Endodermal cell (in vitro differentiated cells): ENCODE results near the gene NDST4. TPM values are rescaled to one million over a fixed set of nuclear protein-coding genes. Genes with fewer than 3 reads are reported as not detected.

ENCODE experiments used
- DNase-seq: peaks from one replicate; pipeline ENCODE4 v3.0.0-alpha.2; 2017
- H3K27ac ChIP-seq: 2 replicates; pipeline ENCODE4 v1.5.1; 2013; ENCODE audit warnings: mild to moderate bottlenecking, low read depth, low read length, moderate library complexity
- H3K27me3 ChIP-seq: 2 replicates; pipeline ENCODE4 v1.6.1; 2013; ENCODE audit warnings: mild to moderate bottlenecking, low read length, moderate library complexity; ENCODE audit not compliant: insufficient read depth, control insufficient read depth, poor library complexity, severe bottlenecking
- H3K36me3 ChIP-seq: 2 replicates; pipeline ENCODE4 v1.7.0; 2013; ENCODE audit warnings: mild to moderate bottlenecking, low read length, moderate library complexity; ENCODE audit not compliant: control insufficient read depth, insufficient read depth
- H3K4me1 ChIP-seq: one replicate; pipeline ENCODE4 v1.7.0; 2013; ENCODE audit warnings: low read length; ENCODE audit not compliant: control insufficient read depth, insufficient read depth
- H3K4me3 ChIP-seq: 2 replicates; pipeline ENCODE4 v1.5.1; 2013; ENCODE audit warnings: mild to moderate bottlenecking, low read length, moderate library complexity
- H3K9ac ChIP-seq: 2 replicates; pipeline ENCODE4 v1.6.1; 2013; ENCODE audit warnings: mild to moderate bottlenecking, low read length, moderate library complexity; ENCODE audit not compliant: poor library complexity, severe bottlenecking; ENCODE audit errors: extremely low read depth
- H3K9me3 ChIP-seq: 2 replicates; pipeline ENCODE4 v1.6.1; 2013; ENCODE audit warnings: mild to moderate bottlenecking, low read length, moderate library complexity; ENCODE audit not compliant: control insufficient read depth
- H3K27ac Mint-ChIP-seq: 2 replicates; pipeline ENCODE4 v1.8.0; 2020; ENCODE audit warnings: mixed read lengths
- H3K27me3 Mint-ChIP-seq: 2 replicates; pipeline ENCODE4 v1.8.0; 2021; ENCODE audit warnings: mild to moderate bottlenecking, mixed read lengths; ENCODE audit not compliant: insufficient read depth
- H3K36me3 Mint-ChIP-seq: 2 replicates; pipeline ENCODE4 v1.8.0; 2020; ENCODE audit warnings: low read depth, mixed read lengths
- H3K4me1 Mint-ChIP-seq: 2 replicates; pipeline ENCODE4 v1.8.0; 2020; ENCODE audit warnings: mixed read lengths
- H3K4me3 Mint-ChIP-seq: 2 replicates; pipeline ENCODE4 v1.8.0; 2020; ENCODE audit warnings: mild to moderate bottlenecking, moderate library complexity, mixed read lengths
- H3K9me3 Mint-ChIP-seq: 2 replicates; pipeline ENCODE4 v1.8.0; 2020; ENCODE audit warnings: mild to moderate bottlenecking, mixed read lengths
- WGBS, 2 experiments: methylation state at CpG; one replicate each; pipeline versions ENCODE4 v1.1.5 to v1.1.7; 2013; ENCODE audit warnings: missing lambda C conversion rate in 2 of 2, mixed read lengths in 1 of 2; ENCODE audit not compliant: insufficient coverage in 1 of 2, insufficient read length in 1 of 2; 5-methylcytosine and 5-hydroxymethylcytosine counted together
- total RNA-seq, 2 donors: library from RNA; stranded (reverse); fragmentation: NEBNext Ultra II Directional in 1 of 2; extraction: Animal tissue kit (Norgen Biotek cat#: 25700) in 1 of 2; gene quantifications; 2 replicates in 1 of 2; 3 replicates in 1 of 2; pipeline ENCODE4 v1.2.1, GENCODE V29; 2021
- TF ChIP-seq, protein P1 (sequence below): fragments of 200-600 bp; sonication (generic); conservative IDR thresholded peaks from 2 replicates; pipeline ENCODE4 v1.5.0; 2021; ENCODE audit warnings: antibody characterized with exemption, mild to moderate bottlenecking

The NDST4 gene
- total RNA-seq, 2 donors from 2014 or later: 0.31 TPM; not detected in 1

DNA sequence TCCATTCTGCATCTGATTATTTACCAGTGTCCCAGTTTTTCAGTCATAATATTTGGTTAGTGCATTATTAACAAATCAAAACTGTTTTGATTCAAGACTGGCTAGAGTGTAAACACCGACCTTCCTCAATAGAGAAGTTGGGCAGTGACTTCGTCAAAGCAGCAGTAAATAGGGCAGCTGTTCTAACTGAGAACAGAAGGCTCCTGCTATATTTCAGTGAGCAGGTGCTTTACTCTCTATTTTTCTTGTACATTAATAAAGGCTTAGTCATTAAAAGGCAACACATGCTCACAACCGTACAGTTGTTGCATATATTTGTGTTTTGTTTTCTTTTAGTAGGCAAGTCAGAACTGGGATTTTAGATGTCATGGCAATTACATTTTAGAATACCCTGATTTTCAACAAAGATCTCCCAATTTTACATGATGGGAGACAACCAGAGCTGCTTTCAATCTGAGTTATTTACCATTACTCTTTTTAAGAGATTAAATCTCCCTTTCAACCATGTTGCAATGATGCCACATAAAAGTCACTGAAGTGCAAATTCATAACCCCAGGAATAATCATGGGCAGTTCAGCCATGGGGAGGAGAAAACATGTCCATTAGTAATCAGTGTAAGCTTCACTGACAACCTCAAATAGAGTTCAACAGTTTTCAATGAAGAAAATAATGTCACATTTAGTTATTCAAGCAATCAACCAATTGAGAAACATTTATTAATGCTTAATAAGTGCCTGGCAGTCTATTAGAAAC is 233.3 kb downstream of the NDST4 start:
- no peak overlapping the region for H3K27ac ChIP-seq
- 90 to 91% methylated on average over 2 to 3 of the region's 3 CpGs for WGBS, 2 experiments

DNA sequence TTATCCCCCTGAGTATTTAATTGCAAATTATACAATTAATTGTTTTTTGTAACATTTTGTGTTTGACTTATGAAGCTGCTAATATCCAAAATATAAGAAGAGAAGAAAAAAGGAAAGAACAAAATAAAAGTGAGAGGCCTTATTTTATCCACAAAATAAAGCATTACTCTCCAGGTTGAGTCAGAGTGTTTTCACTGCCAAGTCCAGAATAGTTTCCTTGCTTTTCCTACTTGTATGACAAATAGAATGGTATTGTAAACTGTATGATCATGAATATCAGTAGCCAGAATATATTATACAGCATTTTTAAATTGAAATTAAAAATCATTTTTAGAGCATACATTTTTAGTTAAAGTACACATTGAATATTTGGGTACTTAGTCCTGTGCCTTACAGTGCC is 237.8 kb downstream of the NDST4 start:
- no peaks in the 10 kb centered on the region for H3K36me3 Mint-ChIP-seq
- H3K4me3 Mint-ChIP-seq: no peak overlapping the region
- H3K4me1 ChIP-seq: no peaks in the 10 kb centered on the region

More for the DNA sequence above, 233.3 kb downstream of the NDST4 start:
- Mint-ChIP-seq H3K4me1 (peaks cover 3% of the 10 kb centered on the region), H3K27ac (no peak overlapping the region), H3K9me3 (no peaks in the 10 kb centered on the region), H3K36me3 (no peaks in the 10 kb centered on the region), H3K4me3 (no peak overlapping the region), H3K27me3 (no peaks in the 10 kb centered on the region)
- H3K9me3 ChIP-seq: no peaks in the 10 kb centered on the region
- no peak overlapping the region for H3K9ac ChIP-seq
- DNase-seq: no peak
- H3K4me1 ChIP-seq: no peaks in the 10 kb centered on the region
- H3K27me3 ChIP-seq: no peaks in the 10 kb centered on the region
- H3K4me3 ChIP-seq: no peak overlapping the region
- TF ChIP-seq, protein P1, sequence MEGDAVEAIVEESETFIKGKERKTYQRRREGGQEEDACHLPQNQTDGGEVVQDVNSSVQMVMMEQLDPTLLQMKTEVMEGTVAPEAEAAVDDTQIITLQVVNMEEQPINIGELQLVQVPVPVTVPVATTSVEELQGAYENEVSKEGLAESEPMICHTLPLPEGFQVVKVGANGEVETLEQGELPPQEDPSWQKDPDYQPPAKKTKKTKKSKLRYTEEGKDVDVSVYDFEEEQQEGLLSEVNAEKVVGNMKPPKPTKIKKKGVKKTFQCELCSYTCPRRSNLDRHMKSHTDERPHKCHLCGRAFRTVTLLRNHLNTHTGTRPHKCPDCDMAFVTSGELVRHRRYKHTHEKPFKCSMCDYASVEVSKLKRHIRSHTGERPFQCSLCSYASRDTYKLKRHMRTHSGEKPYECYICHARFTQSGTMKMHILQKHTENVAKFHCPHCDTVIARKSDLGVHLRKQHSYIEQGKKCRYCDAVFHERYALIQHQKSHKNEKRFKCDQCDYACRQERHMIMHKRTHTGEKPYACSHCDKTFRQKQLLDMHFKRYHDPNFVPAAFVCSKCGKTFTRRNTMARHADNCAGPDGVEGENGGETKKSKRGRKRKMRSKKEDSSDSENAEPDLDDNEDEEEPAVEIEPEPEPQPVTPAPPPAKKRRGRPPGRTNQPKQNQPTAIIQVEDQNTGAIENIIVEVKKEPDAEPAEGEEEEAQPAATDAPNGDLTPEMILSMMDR: no peak
- no peaks in the 10 kb centered on the region for H3K36me3 ChIP-seq

DNA sequence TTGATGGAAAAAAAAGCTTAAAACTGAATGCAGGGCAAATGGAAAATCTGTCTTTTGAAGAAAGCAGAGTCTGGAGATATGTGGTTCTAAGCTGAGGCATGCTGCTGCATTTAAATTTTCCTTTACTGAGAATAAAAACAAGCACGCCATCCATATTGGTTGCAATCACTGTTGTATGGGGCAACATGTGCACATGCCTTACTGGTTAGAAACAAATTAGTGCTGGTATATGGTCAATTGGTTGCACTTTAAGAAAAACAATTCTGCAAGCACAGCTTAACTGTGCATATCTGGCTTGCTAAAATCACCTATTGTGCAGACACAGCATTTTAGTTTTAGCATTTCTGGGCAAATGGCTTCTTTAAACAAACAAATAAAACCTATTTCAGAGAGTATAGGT is 239.1 kb downstream of the NDST4 start:
- Histone ChIP-seq H3K27me3 (no peaks in the 10 kb centered on the region), H3K36me3 (no peaks in the 10 kb centered on the region), H3K9me3 (no peaks in the 10 kb centered on the region), H3K9ac (no peak overlapping the region), H3K4me1 (no peaks in the 10 kb centered on the region), H3K4me3 (no peak overlapping the region), H3K27ac (no peak overlapping the region)
- Mint-ChIP-seq H3K9me3 (no peaks in the 10 kb centered on the region), H3K27me3 (no peaks in the 10 kb centered on the region), H3K4me3 (no peak overlapping the region), H3K4me1 (peaks cover 5% of the 10 kb centered on the region), H3K36me3 (no peaks in the 10 kb centered on the region), H3K27ac (no peak overlapping the region)
- DNase-seq: no peak
- WGBS, 2 experiments: 94% methylated on average over 1 of the region's 1 CpG; no CpG with 5 or more reads in 1 of the 2 experiments
- TF ChIP-seq, protein P1: no peak

More for the DNA sequence above, 237.8 kb downstream of the NDST4 start:
- no peak overlapping the region for H3K27ac Mint-ChIP-seq
- no peaks in the 10 kb centered on the region for H3K36me3 ChIP-seq
- TF ChIP-seq, protein P1: no peak
- H3K4me1 Mint-ChIP-seq: peaks cover 3% of the 10 kb centered on the region
- no peaks in the 10 kb centered on the region for H3K9me3 ChIP-seq
- H3K27me3 Mint-ChIP-seq: no peaks in the 10 kb centered on the region
- H3K27me3 ChIP-seq: no peaks in the 10 kb centered on the region
- H3K4me3 ChIP-seq: no peak overlapping the region
- DNase-seq: no peak
- no peaks in the 10 kb centered on the region for H3K9me3 Mint-ChIP-seq
- H3K27ac ChIP-seq: no peak overlapping the region
- no peak overlapping the region for H3K9ac ChIP-seq
